ENCODE data around the gene PDLIM3.

PDLIM3 gene

GRCh38 chr4:185542626-185543315 lies 7.5 kb upstream of the PDLIM3 start:
- no peak overlapping the region for H3K9ac ChIP-seq (ENCODE audit: low read depth, low read length)
- no peak overlapping the region for H2AFZ ChIP-seq (ENCODE audit: low read depth, low read length)
- H3K36me3 ChIP-seq (ENCODE audit: insufficient read depth, low read length): no peaks in the 10 kb centered on the region
- H3K27me3 ChIP-seq (ENCODE audit: insufficient read depth, low read length, poor library complexity): no peaks in the 10 kb centered on the region
- H4K20me1 ChIP-seq (ENCODE audit: insufficient read depth, low read length): no peaks in the 10 kb centered on the region
- H3K27ac ChIP-seq (ENCODE audit: low read length): no peak overlapping the region
- DNase-seq (no peak), ATAC-seq (ENCODE audit: insufficient read depth, low read depth) (no peak)
- TF ChIP-seq EZH2 (IDR thresholded peaks at IDR 0.05; ENCODE audit: borderline replicate concordance, low read depth, low read length, severe bottlenecking) (no peak), CTCF (IDR thresholded peaks at IDR 0.05; ENCODE audit: borderline replicate concordance, extremely low read depth, low read length, poor library complexity, severe bottlenecking) (no peak)
- no peaks in the 10 kb centered on the region for H3K79me2 ChIP-seq (ENCODE audit: insufficient read depth, low read length)
- H3K4me1 ChIP-seq (ENCODE audit: insufficient read depth, low read length): no peaks in the 10 kb centered on the region
- no peaks in the 10 kb centered on the region for H3K9me3 ChIP-seq (ENCODE audit: insufficient read depth, low read length, severe bottlenecking)
- no peak overlapping the region for H3K4me3 ChIP-seq (ENCODE audit: low read depth in 1 of 2, low read length in 2 of 2)
- H3K4me2 ChIP-seq (ENCODE audit: insufficient read depth, low read length): no peak overlapping the region

GRCh38 chr4:185541251-185541727 lies 6.0 kb upstream of the PDLIM3 start:
- DNase-seq (no peak), ATAC-seq (ENCODE audit: insufficient read depth, low read depth) (no peak)
- no peaks in the 10 kb centered on the region for H3K27me3 ChIP-seq (ENCODE audit: insufficient read depth, low read length, poor library complexity)
- TF ChIP-seq CTCF (IDR thresholded peaks at IDR 0.05; ENCODE audit: borderline replicate concordance, extremely low read depth, low read length, poor library complexity, severe bottlenecking): no peak
- no peak for TF ChIP-seq EZH2 (IDR thresholded peaks at IDR 0.05; ENCODE audit: borderline replicate concordance, low read depth, low read length, severe bottlenecking)
- H3K79me2 ChIP-seq (ENCODE audit: insufficient read depth, low read length): no peaks in the 10 kb centered on the region
- no peaks in the 10 kb centered on the region for H3K36me3 ChIP-seq (ENCODE audit: insufficient read depth, low read length)
- H3K9me3 ChIP-seq (ENCODE audit: insufficient read depth, low read length, severe bottlenecking): no peaks in the 10 kb centered on the region
- no peaks in the 10 kb centered on the region for H4K20me1 ChIP-seq (ENCODE audit: insufficient read depth, low read length)
- no peak overlapping the region for H3K27ac ChIP-seq (ENCODE audit: low read length)
- H3K4me2 ChIP-seq (ENCODE audit: insufficient read depth, low read length): no peak overlapping the region
- no peak overlapping the region for H2AFZ ChIP-seq (ENCODE audit: low read depth, low read length)
- no peak overlapping the region for H3K9ac ChIP-seq (ENCODE audit: low read depth, low read length)
- no peak overlapping the region for H3K4me3 ChIP-seq (ENCODE audit: low read depth in 1 of 2, low read length in 2 of 2)
- H3K4me1 ChIP-seq (ENCODE audit: insufficient read depth, low read length): no peaks in the 10 kb centered on the region

GRCh38 chr4:185540487-185541120 lies 5.3 kb upstream of the PDLIM3 start:
- H3K4me1 ChIP-seq (ENCODE audit: insufficient read depth, low read length): no peaks in the 10 kb centered on the region
- H3K27ac ChIP-seq (ENCODE audit: low read length): no peak overlapping the region
- no peaks in the 10 kb centered on the region for H3K27me3 ChIP-seq (ENCODE audit: insufficient read depth, low read length, poor library complexity)
- H3K36me3 ChIP-seq (ENCODE audit: insufficient read depth, low read length): no peaks in the 10 kb centered on the region
- TF ChIP-seq EZH2 (IDR thresholded peaks at IDR 0.05; ENCODE audit: borderline replicate concordance, low read depth, low read length, severe bottlenecking) (no peak), CTCF (IDR thresholded peaks at IDR 0.05; ENCODE audit: borderline replicate concordance, extremely low read depth, low read length, poor library complexity, severe bottlenecking) (no peak)
- no peak overlapping the region for H2AFZ ChIP-seq (ENCODE audit: low read depth, low read length)
- no peak overlapping the region for H3K9ac ChIP-seq (ENCODE audit: low read depth, low read length)
- no peak overlapping the region for H3K4me2 ChIP-seq (ENCODE audit: insufficient read depth, low read length)
- no peaks in the 10 kb centered on the region for H3K79me2 ChIP-seq (ENCODE audit: insufficient read depth, low read length)
- DNase-seq: no peak
- H3K4me3 ChIP-seq (ENCODE audit: low read depth in 1 of 2, low read length in 2 of 2): no peak overlapping the region
- ATAC-seq (ENCODE audit: insufficient read depth, low read depth): no peak
- H3K9me3 ChIP-seq (ENCODE audit: insufficient read depth, low read length, severe bottlenecking): no peaks in the 10 kb centered on the region
- H4K20me1 ChIP-seq (ENCODE audit: insufficient read depth, low read length): no peaks in the 10 kb centered on the region

All from DND-41 (cell line).